Sigmoid colon (tissue), 4 donors: Measurements from ENCODE around the gene RPP30.

ENCODE experiments used
- POLR2AphosphoS5 ChIP-seq, 4 donors: sonication (generic); formaldehyde crosslinking; IDR thresholded peaks; one replicate each; pipeline ENCODE4 v1.6.1; 2017; ENCODE audit warnings: antibody characterized with exemption in 4 of 4
- TF ChIP-seq, protein P1 (sequence below), 4 experiments: fragments of 450-650 bp in 3 of 4; fragments of 200-600 bp in 1 of 4; IDR thresholded peaks; one replicate each; pipeline ENCODE4 v1.5.1; 2016 to 2019; ENCODE audit warnings: antibody characterized with exemption in 4 of 4, mild to moderate bottlenecking in 3 of 4, moderate library complexity in 2 of 4

DNA sequence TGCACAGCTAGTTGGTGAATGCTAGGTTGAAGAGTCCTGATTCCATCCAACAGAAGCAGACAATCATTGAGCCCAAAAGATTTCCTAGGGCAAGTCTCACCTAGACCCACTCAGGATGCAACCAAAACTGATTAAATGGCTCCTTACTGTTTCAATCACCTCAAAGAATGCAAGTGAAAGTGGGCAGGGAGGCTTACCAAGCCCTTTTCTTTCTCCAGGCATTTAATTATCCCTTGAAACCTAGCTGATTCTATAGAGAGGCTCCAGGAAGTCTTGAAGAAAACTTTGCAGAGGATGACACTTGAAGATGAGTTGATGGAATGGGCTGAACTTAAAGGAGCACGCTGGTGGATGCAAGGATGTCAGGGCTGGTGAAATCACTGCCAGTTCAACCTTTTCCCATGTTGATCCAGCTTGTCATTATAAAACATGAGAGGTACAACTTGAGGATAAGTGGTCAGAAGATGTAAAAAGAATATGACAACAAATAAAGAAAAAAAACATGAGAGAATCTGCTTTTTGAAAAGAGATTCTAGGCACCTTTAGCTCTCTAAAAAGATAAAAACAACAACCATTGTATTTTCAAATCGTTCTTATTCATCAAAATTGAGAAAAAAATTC lies 51.4 kb downstream of the RPP30 start:
- TF ChIP-seq, protein P1, sequence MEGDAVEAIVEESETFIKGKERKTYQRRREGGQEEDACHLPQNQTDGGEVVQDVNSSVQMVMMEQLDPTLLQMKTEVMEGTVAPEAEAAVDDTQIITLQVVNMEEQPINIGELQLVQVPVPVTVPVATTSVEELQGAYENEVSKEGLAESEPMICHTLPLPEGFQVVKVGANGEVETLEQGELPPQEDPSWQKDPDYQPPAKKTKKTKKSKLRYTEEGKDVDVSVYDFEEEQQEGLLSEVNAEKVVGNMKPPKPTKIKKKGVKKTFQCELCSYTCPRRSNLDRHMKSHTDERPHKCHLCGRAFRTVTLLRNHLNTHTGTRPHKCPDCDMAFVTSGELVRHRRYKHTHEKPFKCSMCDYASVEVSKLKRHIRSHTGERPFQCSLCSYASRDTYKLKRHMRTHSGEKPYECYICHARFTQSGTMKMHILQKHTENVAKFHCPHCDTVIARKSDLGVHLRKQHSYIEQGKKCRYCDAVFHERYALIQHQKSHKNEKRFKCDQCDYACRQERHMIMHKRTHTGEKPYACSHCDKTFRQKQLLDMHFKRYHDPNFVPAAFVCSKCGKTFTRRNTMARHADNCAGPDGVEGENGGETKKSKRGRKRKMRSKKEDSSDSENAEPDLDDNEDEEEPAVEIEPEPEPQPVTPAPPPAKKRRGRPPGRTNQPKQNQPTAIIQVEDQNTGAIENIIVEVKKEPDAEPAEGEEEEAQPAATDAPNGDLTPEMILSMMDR (IDR thresholded peaks at IDR 0.05), result no peak
- TF ChIP-seq POLR2AphosphoS5 (IDR thresholded peaks at IDR 0.05), result no peak
